ENCODE results near the gene TANK.

GRCh38 chr2:161223139-161223732 lies 63.0 kb downstream of the TANK start:
- TF ChIP-seq, protein P1, sequence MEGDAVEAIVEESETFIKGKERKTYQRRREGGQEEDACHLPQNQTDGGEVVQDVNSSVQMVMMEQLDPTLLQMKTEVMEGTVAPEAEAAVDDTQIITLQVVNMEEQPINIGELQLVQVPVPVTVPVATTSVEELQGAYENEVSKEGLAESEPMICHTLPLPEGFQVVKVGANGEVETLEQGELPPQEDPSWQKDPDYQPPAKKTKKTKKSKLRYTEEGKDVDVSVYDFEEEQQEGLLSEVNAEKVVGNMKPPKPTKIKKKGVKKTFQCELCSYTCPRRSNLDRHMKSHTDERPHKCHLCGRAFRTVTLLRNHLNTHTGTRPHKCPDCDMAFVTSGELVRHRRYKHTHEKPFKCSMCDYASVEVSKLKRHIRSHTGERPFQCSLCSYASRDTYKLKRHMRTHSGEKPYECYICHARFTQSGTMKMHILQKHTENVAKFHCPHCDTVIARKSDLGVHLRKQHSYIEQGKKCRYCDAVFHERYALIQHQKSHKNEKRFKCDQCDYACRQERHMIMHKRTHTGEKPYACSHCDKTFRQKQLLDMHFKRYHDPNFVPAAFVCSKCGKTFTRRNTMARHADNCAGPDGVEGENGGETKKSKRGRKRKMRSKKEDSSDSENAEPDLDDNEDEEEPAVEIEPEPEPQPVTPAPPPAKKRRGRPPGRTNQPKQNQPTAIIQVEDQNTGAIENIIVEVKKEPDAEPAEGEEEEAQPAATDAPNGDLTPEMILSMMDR (IDR thresholded peaks at IDR 0.05; ENCODE audit: poor library complexity): peak; percentile 73
- TF ChIP-seq EZH2 (IDR thresholded peaks at IDR 0.05; ENCODE audit: borderline replicate concordance): no peak
